ENCODE results near the gene ZBTB20.

Gene ZBTB20

DNA sequence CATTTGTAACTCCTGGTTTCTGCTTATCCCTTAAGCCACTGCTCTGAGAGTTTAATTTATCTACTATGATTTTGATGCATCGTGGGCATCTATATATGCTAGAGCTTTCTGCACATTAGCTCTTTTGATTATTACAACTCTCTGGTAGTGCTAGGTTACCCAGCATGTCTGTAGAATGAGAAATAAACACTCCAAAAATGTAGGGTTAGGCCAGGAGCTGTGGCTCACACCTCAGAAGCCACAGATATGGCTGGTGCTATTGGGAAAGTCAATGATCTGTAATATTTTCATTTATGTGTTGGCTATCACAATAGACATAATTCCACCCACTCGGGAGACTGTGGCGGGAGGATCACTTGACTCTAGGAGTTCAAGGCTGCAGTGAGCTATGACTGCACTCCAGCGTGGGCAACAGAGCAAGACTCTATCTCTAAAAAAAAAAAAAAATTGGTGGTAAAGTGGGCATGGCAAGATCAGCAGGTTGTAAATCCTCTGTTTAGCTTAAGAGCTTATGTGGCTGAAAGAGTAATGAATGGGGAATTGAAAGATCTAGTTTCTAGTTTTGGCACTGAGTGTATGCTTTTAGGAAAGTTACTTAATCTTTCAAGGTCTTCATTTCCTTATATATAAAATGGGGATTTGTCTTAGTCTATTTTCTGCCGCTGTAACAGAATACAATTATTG lies 847.0 kb downstream of the ZBTB20 start:
- no peak for TF ChIP-seq POLR2AphosphoS5 (IDR thresholded peaks at IDR 0.05; ENCODE audit: low read depth)
- TF ChIP-seq, protein P1, sequence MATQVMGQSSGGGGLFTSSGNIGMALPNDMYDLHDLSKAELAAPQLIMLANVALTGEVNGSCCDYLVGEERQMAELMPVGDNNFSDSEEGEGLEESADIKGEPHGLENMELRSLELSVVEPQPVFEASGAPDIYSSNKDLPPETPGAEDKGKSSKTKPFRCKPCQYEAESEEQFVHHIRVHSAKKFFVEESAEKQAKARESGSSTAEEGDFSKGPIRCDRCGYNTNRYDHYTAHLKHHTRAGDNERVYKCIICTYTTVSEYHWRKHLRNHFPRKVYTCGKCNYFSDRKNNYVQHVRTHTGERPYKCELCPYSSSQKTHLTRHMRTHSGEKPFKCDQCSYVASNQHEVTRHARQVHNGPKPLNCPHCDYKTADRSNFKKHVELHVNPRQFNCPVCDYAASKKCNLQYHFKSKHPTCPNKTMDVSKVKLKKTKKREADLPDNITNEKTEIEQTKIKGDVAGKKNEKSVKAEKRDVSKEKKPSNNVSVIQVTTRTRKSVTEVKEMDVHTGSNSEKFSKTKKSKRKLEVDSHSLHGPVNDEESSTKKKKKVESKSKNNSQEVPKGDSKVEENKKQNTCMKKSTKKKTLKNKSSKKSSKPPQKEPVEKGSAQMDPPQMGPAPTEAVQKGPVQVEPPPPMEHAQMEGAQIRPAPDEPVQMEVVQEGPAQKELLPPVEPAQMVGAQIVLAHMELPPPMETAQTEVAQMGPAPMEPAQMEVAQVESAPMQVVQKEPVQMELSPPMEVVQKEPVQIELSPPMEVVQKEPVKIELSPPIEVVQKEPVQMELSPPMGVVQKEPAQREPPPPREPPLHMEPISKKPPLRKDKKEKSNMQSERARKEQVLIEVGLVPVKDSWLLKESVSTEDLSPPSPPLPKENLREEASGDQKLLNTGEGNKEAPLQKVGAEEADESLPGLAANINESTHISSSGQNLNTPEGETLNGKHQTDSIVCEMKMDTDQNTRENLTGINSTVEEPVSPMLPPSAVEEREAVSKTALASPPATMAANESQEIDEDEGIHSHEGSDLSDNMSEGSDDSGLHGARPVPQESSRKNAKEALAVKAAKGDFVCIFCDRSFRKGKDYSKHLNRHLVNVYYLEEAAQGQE (IDR thresholded peaks at IDR 0.05; ENCODE audit: insufficient replicate concordance, low read depth): no peak
- Histone ChIP-seq H3K27me3 (ENCODE audit: insufficient read depth, poor library complexity, severe bottlenecking) (peaks cover 7% of the 10 kb centered on the region), H3K4me3 (replicated peaks; ENCODE audit: insufficient read depth, low read length) (no peak overlapping the region), H3K27ac (replicated peaks) (no peak overlapping the region)
- no peak for DNase-seq (ENCODE audit: low read depth in 1 of 2, low spot score in 1 of 2)

GRCh38 chr3:114299421-114299820 lies 847.7 kb downstream of the ZBTB20 start:
- DNase-seq (ENCODE audit: low read depth in 1 of 2, low spot score in 1 of 2): peak in 1 of 2 experiments; percentile 26
- Histone ChIP-seq H3K4me3 (replicated peaks; ENCODE audit: insufficient read depth, low read length) (no peak overlapping the region), H3K27ac (replicated peaks) (no peak overlapping the region), H3K27me3 (ENCODE audit: insufficient read depth, poor library complexity, severe bottlenecking) (peaks cover 7% of the 10 kb centered on the region)
- TF ChIP-seq POLR2AphosphoS5 (IDR thresholded peaks at IDR 0.05; ENCODE audit: low read depth): no peak
- TF ChIP-seq, protein P1 (IDR thresholded peaks at IDR 0.05; ENCODE audit: insufficient replicate concordance, low read depth): no peak
- TF ChIP-seq, protein P2, sequence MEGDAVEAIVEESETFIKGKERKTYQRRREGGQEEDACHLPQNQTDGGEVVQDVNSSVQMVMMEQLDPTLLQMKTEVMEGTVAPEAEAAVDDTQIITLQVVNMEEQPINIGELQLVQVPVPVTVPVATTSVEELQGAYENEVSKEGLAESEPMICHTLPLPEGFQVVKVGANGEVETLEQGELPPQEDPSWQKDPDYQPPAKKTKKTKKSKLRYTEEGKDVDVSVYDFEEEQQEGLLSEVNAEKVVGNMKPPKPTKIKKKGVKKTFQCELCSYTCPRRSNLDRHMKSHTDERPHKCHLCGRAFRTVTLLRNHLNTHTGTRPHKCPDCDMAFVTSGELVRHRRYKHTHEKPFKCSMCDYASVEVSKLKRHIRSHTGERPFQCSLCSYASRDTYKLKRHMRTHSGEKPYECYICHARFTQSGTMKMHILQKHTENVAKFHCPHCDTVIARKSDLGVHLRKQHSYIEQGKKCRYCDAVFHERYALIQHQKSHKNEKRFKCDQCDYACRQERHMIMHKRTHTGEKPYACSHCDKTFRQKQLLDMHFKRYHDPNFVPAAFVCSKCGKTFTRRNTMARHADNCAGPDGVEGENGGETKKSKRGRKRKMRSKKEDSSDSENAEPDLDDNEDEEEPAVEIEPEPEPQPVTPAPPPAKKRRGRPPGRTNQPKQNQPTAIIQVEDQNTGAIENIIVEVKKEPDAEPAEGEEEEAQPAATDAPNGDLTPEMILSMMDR (IDR thresholded peaks at IDR 0.05; ENCODE audit: insufficient read depth, low read length): no peak
- no peak for TF ChIP-seq GABPA (IDR thresholded peaks at IDR 0.05; ENCODE audit: low read depth)
- TF ChIP-seq SPI1 (IDR thresholded peaks at IDR 0.05; ENCODE audit: borderline replicate concordance, low read depth): no peak

DNA sequence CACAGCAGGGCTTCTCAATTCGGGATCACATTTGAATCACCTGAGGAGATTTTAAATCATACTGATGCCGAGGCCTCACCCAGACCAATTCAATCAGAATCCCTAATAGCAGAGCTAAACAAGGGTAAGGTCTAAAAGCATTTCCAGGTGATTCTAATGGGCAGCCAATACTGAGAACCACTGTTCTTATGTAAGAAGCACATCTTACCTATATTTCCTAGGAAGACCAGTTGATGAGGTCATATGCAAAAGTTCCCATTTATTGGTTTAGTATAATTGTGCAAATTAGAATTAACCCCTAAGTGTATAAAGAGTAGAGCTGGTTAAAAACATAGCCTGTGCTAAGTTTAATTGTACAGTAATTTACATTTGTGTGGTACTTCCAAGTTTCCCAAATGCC lies 851.1 kb downstream of the ZBTB20 start:
- H3K27ac ChIP-seq (replicated peaks): no peak overlapping the region
- no peak for DNase-seq (ENCODE audit: low read depth in 1 of 2, low spot score in 1 of 2)
- no peaks in the 10 kb centered on the region for H3K27me3 ChIP-seq (ENCODE audit: insufficient read depth, poor library complexity, severe bottlenecking)
- TF ChIP-seq GABPA (IDR thresholded peaks at IDR 0.05; ENCODE audit: low read depth) (no peak), SPI1 (IDR thresholded peaks at IDR 0.05; ENCODE audit: borderline replicate concordance, low read depth) (no peak)
- no peak overlapping the region for H3K4me3 ChIP-seq (replicated peaks; ENCODE audit: insufficient read depth, low read length)

DNA sequence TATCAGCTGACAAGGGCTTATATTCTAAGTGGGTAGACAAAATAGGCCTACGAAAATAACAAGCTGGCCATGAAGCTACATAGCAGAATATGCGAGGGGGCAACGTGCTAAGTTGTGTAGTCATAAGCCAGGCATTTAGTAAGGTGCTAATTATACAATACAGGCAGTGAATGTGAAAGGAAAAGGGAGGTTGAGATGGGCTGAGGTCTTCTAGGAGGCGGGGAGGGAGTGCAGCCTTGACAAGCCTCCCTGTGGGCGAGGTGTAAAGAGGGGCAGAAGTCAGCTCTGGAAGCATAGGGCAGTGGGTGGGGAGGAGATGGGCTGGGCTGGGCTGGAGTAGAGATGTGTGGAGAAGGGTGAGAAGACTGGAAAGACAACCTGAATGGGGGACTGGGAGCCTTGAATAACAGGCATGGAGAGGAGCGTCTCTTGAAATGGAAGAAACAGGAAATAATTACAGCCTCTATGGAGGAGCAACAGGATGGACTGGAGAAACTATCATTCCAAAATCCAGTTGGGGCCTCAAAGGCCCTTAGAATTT lies 852.1 kb downstream of the ZBTB20 start:
- no peaks in the 10 kb centered on the region for H3K27me3 ChIP-seq (ENCODE audit: insufficient read depth, poor library complexity, severe bottlenecking)
- DNase-seq (ENCODE audit: low read depth in 1 of 2, low spot score in 1 of 2): no peak
- H3K4me3 ChIP-seq (replicated peaks; ENCODE audit: insufficient read depth, low read length): no peak overlapping the region
- TF ChIP-seq POLR2AphosphoS5 (IDR thresholded peaks at IDR 0.05; ENCODE audit: low read depth) (no peak), SPI1 (IDR thresholded peaks at IDR 0.05; ENCODE audit: borderline replicate concordance, low read depth) (no peak), GABPA (IDR thresholded peaks at IDR 0.05; ENCODE audit: low read depth) (no peak)
- TF ChIP-seq, protein P1 (IDR thresholded peaks at IDR 0.05; ENCODE audit: insufficient replicate concordance, low read depth): no peak
- TF ChIP-seq, protein P2 (IDR thresholded peaks at IDR 0.05; ENCODE audit: insufficient read depth, low read length): no peak
- H3K27ac ChIP-seq (replicated peaks): no peak overlapping the region
